Epithelial cell of proximal tubule (primary cell): ENCODE data around the gene HOXB3. TPM values are rescaled to one million over a fixed set of nuclear protein-coding genes. Genes with fewer than 3 reads are reported as not detected.

Experiments
- DNase-seq: peaks from one replicate; pipeline ENCODE4 v3.0.0-alpha.2; 2011; ENCODE audit warnings: low read depth
- H3K4me3 ChIP-seq: 2 replicates; pipeline ENCODE4 v1.5.1; 2011; ENCODE audit warnings: low read depth, mild to moderate bottlenecking, low read length
- CTCF ChIP-seq: conservative IDR thresholded peaks from 2 replicates; pipeline ENCODE4 v1.5.1; 2012; ENCODE audit warnings: low read depth, mild to moderate bottlenecking, low read length
- total RNA-seq: library from RNA; depleted of rRNA; stranded (reverse); fragments of >200 nt; gene quantifications from 2 replicates; pipeline ENCODE4 v1.2.3, GENCODE V29; 2015

The HOXB3 gene
- total RNA-seq, 1 donor from 2014 or later = 49.9 TPM

GRCh38 chr17:48628649-48629410 lies 38.8 kb upstream of the HOXB3 start:
- no peak for TF ChIP-seq CTCF

GRCh38 chr17:48627623-48628521 lies 37.8 kb upstream of the HOXB3 start:
- H3K4me3 ChIP-seq = no peak overlapping the region
- TF ChIP-seq CTCF = no peak
- DNase-seq = no peak

More at GRCh38 chr17:48628649-48629410, 38.8 kb upstream of the HOXB3 start:
- H3K4me3 ChIP-seq = no peak overlapping the region
- DNase-seq = no peak

DNA sequence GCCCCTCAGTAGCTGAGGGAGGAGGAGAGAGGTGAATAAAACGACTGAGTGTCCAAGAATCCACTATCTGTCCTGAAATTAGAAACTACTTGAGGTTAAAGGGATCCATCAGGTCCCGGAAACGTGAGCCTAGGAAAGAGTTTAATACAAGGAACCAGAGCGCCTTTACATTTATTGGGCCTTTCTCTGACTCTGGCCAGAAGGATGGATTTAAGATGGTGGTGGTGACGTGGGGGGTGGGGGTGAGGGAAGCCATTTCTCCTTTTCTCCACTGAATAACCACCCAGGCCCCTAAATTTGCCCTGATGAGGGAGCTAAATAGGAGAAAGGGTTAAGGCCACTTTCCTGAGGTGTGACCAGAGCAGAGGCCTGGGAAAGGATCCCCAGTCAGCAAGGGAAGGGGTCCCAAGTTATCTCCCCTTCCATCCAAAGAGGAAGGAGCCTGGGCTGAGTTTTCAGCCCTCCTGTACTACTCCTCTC lies 37.1 kb upstream of the HOXB3 start:
- TF ChIP-seq CTCF = no peak

DNA sequence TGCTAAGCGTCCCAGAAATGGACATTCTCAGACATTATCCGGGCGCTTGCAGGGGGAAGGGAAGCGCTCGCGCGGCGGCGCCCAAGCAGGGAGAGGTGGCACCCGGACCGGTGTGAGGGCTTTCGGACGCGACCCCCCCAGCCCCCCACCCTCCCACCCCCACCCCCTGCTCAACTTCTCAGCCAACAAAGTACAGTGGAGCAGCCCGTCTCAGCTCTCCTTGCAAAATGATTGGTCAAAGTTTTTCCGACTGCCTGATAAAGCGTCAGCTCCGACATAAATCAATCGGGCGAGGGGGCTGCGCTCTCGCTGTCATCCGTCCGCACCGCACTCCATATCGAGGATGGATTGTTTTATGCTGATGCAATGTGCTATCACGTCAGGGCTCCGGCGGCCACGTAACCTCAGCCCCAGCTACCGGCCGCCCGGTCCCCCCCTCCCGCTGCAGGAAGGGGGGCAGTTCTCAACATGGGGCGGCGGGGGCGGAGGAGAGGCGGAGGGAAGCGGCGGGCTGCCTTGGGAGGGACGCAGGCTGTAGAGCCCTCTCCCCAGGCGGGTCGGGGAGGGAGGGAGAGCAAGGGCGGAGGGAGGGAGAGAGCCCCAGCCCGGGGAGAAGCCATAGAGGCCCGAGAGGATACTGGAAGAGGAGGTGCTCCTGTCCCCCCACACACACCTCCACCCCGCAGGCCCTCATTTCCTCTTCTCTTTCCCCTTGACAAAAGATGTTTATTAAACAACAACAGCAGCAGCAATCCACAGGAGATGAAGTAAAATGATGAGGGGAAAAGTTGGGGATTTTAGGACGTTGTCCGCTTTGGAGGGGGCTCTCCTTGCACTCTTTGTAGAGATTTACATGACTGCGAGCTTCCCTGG lies 36.4 kb upstream of the HOXB3 start, which contains the start of gene HOXB9:
HOXB9 (minus strand) TSS at position 114 of the 873 bp plus-strand sequence; CDS start at position 25, 89 bp downstream.
- no peak for DNase-seq
- peak within 1 kb of the TSS; percentile 82 for H3K4me3 ChIP-seq
- no peak for TF ChIP-seq CTCF

More for the DNA sequence above, 37.1 kb upstream of the HOXB3 start:
- peak overlapping the region; percentile 82 for H3K4me3 ChIP-seq
- no peak for DNase-seq

DNA sequence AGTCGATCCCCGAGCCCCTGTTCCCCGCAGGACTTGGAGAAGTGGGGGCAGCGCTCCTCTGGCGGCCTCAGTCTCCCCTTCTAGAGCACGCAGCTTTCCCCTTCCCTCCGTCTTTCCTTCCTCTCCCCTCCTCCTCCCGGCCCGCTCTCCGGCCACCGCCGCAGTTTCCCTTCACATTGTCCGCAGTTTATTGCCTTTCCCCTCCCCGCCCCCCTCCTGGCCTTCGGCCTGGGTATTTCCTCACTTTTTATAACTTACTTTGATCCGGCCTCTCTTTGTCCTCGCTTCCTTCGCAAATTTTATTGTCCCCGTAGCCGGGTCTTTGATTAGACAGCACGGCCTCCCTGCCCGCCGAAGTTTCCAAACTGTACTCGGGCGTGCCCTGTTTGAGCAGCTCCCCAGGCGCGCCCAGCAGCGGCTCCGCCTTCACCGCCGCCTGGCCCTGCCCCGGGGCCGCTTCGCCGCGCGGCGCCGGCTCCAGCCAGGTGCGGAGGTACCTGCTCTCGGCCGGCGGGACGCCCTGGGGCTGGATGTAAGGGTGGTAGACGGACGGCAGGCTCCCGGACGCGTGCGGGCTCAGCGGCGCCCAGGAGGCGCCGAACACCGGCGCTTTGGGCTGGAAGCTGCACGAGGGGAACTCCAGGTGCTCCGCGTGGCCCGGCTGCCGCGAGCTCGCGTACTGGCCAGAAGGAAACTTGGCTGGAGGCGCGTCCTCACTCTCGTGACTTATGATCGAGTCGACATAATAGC lies 35.6 kb upstream of the HOXB3 start:
- DNase-seq = no peak
- H3K4me3 ChIP-seq = peak overlapping the region; percentile 82
- no peak for TF ChIP-seq CTCF
